Measurements from ENCODE around the gene PTGS1.
"Not testable (repeated sequence)": the region's sequence is repeated elsewhere in the genome, so short reads cannot be mapped to it uniquely, and the experiment has no call there.

The PTGS1 gene

DNA sequence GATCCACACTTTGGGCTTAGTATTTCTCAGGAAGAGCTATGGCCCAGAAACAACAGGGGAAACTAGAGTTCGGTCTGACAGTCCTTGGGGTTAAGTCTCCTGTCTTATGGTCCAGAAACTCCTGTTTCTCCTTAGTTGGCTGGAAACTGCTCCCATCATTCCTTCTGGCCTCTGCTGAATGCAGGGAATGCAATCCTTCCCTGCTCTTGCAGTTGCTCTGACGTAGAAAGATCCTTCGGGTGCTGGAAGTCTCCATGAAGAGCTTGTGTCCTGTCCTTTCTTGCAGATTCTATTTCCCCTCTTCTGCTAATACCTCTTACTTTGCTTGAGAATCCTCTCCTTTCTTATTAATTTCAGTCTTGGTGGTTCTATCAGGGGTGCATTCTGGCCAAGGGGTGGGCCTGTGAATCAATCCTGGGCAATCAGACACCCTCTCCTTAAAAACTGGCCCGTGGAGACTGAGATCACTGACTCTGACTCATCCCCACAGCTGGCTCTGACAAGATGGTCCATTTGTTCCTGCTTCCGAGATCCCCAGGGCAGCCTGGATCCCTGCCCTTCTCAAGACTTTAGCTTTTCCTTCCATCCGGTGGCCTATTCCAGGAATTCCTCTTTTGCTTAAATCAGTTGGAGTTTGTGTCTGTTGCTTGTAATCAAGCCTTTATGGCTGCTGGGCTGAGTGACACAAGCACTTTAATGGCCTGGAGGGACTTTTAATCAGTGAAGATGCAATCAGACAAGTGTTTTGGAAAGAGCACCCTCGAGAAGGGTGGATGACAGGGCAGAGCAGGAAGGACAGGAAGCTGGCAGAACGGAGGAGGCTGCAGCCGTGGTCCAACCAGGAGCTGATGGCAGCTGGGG lies 23.7 kb downstream of the PTGS1 start:
- DNase-seq (ENCODE audit: low read depth in 3 of 3, low spot score in 1 of 3), result no peak

DNA sequence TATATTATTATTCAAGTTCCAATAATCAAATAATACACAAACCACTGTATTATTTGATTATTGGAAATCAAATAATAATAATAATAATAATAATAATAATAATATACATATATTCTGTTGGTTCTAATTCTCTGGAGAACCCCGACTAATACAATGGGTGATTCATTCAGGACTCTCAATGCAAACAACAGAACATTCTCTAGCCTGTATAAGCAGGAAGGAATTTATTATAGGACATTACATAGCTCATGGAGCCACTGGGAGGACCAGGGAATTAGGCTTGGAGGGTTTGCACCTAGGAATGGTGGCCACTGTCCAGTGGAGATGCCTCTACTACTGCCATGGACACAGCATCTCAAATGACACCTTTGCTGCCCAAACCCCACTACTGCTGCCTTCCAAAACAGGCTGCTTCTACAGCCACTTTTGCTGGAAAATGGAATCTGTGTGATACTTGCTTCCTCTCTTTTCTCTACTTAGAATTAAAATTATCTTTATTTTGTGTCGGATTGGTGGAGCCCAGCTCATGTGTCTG lies 25.9 kb downstream of the PTGS1 start:
- DNase-seq (ENCODE audit: low read depth in 3 of 3, low spot score in 1 of 3), result no peak

DNA sequence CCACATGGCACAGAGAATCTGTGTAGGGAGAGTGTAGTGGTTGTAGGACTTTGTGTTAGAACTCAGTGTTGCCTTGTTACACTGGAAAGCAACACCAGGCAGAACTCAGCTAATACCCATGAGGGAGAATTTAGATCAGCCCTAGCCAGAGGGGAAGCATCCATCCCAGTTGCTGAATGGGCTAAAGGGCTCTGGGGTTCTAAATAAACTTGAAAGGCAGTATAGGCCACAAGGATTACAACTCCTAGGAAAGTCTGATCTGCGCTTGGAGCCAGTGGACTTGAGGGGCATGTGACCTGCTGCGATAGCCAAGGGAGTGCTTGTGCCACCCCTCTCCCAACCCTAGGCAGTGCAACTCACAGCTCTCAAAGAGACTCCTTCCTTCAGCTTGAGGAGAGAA lies 26.9 kb downstream of the PTGS1 start:
- DNase-seq (ENCODE audit: low read depth in 3 of 3, low spot score in 1 of 3), result no peak

DNA sequence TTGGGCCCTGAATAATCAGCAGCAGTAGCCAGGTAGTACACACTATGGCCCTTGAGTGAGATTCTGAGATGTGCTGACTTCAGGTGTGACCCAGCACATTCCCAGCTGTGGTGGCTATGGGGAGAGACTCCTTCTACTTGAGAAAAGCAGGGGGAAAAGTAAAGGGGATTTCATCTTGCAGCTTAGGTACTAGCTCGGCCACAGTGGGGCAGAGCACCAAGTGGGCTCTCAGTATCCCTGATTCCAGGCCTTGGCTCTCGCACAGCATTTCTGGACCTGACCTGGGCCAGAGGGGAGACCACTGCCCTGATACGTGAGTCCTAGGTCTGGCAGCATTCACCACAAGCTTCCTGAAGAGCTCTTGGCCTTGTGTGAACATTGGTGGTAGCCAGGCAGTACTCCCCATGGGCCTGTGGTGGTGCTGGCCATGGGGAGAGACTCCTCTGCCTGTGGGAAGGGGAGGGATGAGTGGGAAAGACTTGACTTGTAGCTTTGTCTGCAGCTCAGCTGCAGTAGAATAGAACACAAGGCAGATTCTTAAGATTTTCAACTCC lies 27.6 kb downstream of the PTGS1 start:
- DNase-seq (ENCODE audit: low read depth in 3 of 3, low spot score in 1 of 3), result no peak

DNA sequence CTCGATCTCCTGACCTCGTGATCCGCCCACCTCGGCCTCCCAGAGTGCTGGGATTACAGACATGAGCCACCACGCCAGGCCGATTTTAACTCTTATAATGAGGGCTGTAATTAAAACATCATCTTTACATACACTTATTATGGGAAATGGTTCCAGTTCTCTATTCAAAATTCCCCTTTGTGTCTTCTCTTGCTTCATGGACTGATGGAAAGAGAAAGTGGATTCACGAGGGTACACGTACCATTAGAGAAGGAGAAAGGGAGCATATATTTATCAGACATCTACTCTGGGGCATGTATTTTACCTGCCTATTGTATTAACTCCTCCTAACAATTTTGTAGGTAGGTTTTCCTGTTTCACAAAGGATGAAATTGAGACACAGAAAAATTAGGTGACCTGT lies 31.1 kb downstream of the PTGS1 start:
- DNase-seq (ENCODE audit: low read depth in 3 of 3, low spot score in 1 of 3), result no peak

DNA sequence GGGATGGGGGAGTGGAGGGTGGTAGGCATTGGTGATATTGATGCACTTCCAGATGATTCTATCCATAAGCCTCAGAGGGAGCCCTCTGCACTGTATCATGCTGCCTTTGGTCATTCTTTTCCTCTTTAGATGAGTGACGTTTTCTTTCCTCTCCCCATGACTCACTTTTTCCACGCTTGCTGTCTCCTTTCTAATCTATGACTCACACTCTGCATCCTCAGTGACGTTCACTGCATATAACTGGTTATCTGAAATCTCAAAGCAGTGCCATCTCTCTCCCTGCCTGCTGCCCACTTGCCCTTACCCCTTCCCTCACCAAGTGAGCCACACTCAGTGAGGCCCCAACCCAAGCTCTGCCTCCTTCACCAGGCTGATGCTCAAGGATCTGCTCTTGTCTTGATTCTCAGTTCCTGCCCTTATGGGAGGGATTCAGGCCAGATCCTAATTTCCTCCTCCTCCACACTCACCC lies 31.6 kb downstream of the PTGS1 start:
- DNase-seq (ENCODE audit: low read depth in 3 of 3, low spot score in 1 of 3), result no peak

DNA sequence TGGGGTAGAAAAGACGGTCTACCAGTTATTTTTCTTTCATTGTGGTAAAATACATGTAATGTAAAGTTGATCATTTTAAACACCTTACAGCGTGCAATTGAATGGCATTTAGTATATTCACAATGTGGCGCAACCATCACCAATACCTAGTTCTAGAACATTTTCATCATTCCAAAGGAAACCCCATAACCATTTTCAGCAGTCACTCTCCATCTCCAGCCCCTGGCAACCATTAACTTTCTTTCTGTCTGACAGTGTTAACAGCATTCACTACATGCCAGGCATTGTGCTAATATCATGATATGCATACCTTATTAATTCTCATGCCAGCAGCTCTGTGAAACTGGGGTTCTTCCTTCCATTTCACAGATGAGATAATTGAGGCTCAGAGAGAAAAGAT lies 32.0 kb downstream of the PTGS1 start:
- DNase-seq (ENCODE audit: low read depth in 3 of 3, low spot score in 1 of 3), result no peak

DNA sequence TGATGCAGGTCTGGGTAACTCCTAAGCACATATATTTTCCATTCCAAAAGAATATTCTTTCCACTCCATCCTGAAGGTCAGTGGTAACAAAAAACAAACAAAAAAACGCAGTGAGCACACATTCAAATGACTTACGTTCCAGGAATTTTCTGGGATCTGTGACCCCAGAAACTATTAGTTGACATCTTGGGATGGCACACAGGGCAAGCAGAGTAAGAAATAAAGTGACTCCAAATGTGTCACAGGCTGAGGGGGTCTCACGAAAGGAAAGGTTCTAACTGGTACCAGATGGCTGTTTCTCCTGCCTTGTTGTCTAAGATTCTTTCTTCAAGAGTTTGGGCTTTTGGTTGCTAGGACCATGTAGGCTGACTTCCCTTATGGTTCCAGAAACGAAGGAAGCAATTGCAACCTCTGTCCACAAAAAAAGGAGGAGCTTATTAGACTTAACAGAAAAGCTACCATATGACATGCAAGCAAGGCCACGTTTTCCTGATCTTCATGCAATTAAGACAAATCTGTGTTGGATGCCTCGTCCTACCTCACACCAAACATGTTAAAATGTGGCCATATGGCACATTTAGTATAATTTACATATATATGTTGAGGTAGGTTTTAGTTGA lies 32.7 kb downstream of the PTGS1 start:
- no peak for DNase-seq (ENCODE audit: low read depth in 3 of 3, low spot score in 1 of 3)

DNA sequence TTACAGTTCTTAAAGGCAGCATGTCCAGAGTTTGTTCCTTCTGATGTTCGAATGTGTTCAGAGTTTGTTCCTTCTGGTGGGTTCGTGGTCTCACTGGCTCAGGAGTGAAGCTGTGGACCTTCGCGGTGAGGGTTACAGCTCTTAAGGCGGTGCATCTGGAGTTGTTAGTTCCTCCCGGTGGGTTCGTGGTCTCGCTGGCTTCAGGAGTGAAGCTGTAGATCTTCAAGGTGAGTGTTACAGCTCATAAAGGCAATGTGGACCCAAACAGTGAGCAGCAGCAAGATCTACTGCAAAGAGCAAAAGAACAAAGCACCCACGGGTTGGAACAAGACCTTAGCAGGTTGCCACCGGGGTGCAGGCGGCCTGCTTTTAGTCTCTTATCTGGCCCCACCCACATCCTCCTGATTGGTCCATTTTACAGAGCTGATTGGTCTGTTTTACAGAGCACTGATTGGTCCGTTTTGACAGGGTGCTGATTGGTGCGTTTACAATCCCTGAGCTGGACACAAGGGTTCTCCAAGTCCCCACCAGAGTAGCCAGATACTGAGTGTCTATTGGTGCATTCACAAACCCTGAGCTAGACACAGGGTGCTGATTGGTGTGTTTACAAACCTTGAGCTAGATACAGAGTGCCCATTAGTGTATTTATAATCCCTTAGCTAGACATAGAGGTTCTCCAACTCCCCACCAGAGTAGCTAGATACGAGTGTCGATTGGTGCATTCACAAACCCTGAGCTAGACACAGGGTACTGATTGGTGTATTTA lies 34.7 kb downstream of the PTGS1 start:
- not testable (repeated sequence) for DNase-seq (ENCODE audit: low read depth in 3 of 3, low spot score in 1 of 3)

DNA sequence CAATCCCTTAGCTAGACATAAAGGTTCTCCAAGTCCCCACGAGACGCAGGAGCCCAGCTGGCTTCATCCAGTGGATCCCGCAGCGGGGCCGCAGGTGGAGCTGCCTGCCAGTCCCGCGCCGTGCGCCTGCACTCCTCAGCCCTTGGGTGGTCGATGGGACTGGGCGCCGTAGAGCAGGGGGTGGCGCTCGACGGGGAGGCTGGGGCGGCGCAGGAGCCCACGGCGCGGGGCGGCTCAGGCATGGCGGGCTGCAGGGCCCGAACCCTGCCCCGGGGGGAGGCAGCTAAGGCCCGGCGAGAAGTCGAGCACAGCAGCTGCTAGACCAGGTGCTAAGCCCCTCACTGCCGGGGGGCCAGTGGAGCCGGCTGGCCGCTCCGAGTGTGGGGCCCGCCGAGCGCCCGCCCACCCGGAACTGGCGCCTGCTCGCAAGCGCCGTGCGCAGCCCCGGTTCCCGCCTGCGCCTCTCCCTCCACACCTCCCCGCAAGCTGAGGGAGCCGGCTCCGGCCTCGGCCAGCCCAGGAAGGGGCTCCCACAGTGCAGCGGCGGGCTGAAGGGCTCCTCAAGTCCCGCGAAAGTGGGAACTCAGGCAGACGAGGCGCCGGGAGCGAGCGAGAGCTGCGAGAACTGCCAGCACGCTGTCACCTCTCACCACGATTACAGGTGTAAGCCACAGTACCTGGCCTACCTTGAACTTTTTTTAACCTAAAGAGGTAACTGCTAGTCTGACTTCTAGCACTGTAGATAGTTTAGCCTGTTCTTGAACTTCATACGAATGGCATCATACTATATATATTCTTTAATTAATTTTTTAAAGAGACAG lies 35.5 kb downstream of the PTGS1 start:
- DNase-seq (ENCODE audit: low read depth in 3 of 3, low spot score in 1 of 3), result no peak

DNA sequence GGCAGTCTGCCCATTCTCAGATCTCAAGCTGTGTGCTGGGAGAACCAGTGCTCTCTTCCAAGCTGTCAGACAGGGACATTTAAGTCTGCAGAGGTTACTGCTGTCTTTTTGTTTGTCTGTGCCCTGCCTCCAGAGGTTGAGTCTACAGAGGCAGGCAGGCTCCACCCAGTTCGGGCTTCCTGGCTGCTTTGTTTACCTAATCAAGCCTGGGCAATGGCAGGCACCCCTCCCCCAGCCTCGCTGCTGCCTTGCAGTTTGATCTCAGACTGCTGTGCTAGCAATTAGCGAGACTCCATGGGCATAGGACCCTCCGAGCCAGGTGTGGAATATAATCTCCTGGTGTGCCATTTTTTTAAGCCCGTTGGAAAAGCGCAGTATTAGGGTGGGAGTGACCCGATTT lies 43.3 kb downstream of the PTGS1 start:
- DNase-seq (ENCODE audit: low read depth in 3 of 3, low spot score in 1 of 3), result not testable (repeated sequence)

DNA sequence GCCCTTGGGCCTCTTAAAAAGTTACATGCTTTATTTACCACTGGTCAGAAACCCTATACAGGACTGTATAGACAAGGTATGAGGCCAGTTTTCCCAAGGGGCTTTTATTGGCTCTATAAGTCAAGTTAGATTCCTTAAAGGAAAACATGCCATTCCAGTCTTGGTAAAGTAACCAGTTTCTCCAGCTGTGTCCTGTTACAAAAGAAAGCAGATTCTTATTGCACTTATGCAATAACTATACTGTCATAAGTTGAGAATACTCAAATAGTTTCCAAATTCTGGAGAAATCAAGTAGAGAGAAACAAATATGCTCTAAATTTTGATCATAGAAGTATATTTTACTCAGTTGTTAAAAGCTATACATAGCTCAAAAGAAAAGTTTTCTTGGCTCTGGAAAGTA lies 47.2 kb downstream of the PTGS1 start:
- DNase-seq (ENCODE audit: low read depth in 3 of 3, low spot score in 1 of 3), result no peak

DNA sequence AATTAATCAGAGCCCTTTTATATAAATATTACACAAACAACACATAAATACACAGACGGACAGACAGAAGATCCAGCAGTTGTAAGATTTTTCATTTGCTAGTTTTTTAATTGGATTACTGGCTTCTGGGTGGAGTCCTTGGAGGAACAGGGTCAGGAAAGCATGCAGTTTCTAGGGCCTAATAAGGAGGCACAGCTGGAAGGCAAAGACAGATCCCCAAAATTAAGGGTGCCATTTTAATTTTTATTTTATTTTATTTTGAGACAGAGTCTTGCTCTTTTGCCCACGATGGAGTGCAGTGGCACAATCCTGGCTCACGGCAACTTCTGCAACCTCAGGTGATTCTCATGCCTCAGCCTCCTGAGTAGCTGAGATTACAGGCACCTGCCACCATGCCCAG lies 49.5 kb downstream of the PTGS1 start:
- no peak for DNase-seq (ENCODE audit: low read depth in 3 of 3, low spot score in 1 of 3)

DNA sequence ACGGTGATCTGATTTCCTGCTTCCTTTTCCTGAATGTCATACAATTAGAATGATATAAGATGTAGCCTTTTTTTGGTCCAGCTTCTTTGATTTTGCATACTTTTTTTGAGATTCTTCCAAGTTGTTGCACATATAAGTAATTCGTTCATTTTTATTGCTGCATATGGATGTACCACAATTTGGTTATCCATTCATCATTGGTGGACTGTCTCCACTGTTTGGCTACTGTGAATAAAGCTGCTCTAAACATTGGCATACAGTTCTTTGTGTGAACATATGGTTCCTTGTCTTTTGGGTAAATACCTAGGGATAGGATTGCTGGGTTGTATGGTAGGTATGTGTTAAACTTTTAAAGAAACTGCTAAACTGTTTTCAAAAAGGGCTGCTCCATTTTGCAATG lies 54.3 kb downstream of the PTGS1 start:
- no peak for DNase-seq (ENCODE audit: low read depth in 3 of 3, low spot score in 1 of 3)

DNA sequence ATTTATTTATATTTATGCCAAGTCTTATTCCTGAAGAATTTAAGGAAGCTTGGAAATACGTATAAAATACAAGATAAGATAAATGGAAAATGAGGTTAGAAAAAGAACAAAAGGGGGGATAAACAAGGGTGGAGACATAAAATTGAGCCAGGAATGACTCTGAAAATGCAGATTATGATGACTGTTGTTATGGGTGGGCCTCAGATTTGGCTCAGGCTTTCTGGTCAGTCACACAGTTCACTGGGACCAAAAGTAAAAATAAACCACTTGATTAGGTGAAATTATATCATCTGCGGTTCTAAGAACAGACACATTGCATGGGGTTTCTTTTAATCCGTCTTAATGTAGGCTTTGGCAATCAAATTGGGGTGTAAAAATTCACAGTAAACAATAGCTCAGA lies 55.9 kb downstream of the PTGS1 start:
- DNase-seq (ENCODE audit: low read depth in 3 of 3, low spot score in 1 of 3), result no peak

DNA sequence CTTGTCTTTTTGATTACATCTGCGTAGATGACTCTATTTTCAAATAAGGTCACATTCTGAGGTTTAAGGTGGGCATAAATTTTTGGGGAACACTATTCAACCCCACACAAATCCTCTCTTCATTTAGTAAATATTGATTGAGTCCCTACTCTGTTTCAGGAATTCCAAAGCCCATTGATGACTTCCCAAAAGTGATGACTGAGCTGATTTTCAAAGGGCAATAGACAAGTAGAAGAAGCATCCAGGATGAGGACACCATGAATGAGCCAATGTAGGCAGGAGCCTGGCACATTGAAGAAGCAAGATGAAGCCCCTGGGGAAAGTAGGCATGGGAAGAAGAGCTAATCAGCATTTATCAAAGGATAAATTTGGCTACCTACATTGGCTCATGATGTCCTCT lies 71.7 kb downstream of the PTGS1 start:
- no peak for DNase-seq (ENCODE audit: low read depth in 3 of 3, low spot score in 1 of 3)

DNA sequence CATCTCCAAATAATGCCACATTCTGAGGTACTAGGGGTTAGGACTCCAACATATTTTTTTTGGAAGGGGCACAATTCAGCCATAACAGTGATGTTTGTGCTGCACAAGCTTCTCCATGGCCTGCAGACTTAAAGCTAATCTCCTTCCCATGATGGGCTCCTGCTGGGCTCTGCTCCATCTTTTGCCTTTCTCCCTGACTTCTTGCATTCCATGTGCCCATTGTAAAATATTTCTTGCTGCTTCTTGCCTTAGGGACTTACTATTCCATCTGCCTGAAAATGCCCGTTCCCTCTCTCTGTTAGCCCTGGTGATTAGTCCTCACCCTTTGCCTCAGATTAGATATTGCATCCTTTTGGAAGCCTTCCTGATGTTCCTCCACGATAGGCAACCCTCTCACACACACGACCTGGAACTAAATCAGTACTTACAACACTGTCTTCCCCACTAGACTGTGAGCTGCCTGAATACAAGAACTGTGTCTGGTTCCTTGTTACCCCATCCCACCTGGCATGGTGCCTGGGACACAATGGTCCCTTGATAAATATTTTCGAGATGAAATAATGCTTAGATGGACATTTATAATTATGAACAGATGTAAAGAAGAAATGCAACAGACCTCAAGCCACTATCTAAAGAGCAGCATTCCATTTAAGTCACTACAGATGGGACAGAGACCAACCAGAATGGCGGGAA lies 73.4 kb downstream of the PTGS1 start:
- DNase-seq (ENCODE audit: low read depth in 3 of 3, low spot score in 1 of 3), result no peak
